ENCODE results near the gene CD63. TPM values are rescaled to one million over a fixed set of nuclear protein-coding genes. Genes with fewer than 3 reads are reported as not detected.

Gene CD63
- total RNA-seq, 2 experiments from 2014 or later = 177 to 185 TPM

GRCh38 chr12:55717011-55718007 is 11.5 kb downstream of the CD63 start:
- Mint-ChIP-seq H3K27me3 (peaks cover 3% of the 10 kb centered on the region), H3K4me3 (peak overlapping the region; percentile 94), H3K4me1 (peaks cover 57% of the 10 kb centered on the region), H3K9me3 (no peaks in the 10 kb centered on the region), H3K36me3 (ENCODE audit: low read depth) (peaks cover 27% of the 10 kb centered on the region), H3K27ac (peak overlapping the region; percentile 93)
- ChIA-PET POLR2A (interaction anchor here (0.7 to 9.2 kb wide), 11 partner anchors 8 to 1219 kb away, joined by 3 to 84 read pairs (median 7); partner anchors contain the start of genes CD63, NCKAP1L, ORMDL2 and RAB5B), CTCF (interaction anchor here (1.1 to 3.7 kb wide), 6 partner anchors 7 to 209 kb away, joined by 5 to 33 read pairs (median 7); no protein-coding TSS in a partner anchor)
- no peak for DNase-seq

- peaks cover 57% of the 10 kb centered on the region for H3K4me1 Mint-ChIP-seq
- POLR2A ChIA-PET = interaction anchor here (0.8 to 9.2 kb wide), 14 partner anchors 8 to 1362 kb away, joined by 3 to 84 read pairs (median 6); partner anchors contain the start of genes CD63, NCKAP1L, NEMP1 and ORMDL2
- CTCF ChIA-PET = interaction anchor here (1.2 to 3.7 kb wide), 7 partner anchors 8 to 279 kb away, joined by 3 to 33 read pairs (median 5); no protein-coding TSS in a partner anchor
Observed at GRCh38 chr12:55716582-55716957, 12.2 kb downstream of the CD63 start.

GRCh38 chr12:55715833-55716581 is 12.8 kb downstream of the CD63 start, which contains the start of gene BLOC1S1:
Gene BLOC1S1, plus strand, starts transcription at chr12:55716046. Its CDS starts 6 bp downstream, at chr12:55716052.
- Mint-ChIP-seq H3K27ac (peak within 1 kb of the TSS; percentile 93), H3K27me3 (peaks cover 10% of the 10 kb centered on the region), H3K4me3 (peak within 1 kb of the TSS; percentile 94), H3K4me1 (peaks cover 54% of the 10 kb centered on the region), H3K36me3 (ENCODE audit: low read depth) (peaks cover 27% of the 10 kb centered on the region), H3K9me3 (no peaks in the 10 kb centered on the region)
- ChIA-PET CTCF (interaction anchor here (0.6 to 3.7 kb wide), 10 partner anchors 9 to 1711 kb away, joined by 3 to 33 read pairs (median 4); partner anchors contain the start of gene RAB5B), POLR2A (interaction anchor here (0.8 to 9.2 kb wide), 15 partner anchors 9 to 1363 kb away, joined by 3 to 84 read pairs (median 5); partner anchors contain the start of genes CD63, NCKAP1L, NEMP1 and ORMDL2)
- peak; percentile 95 for DNase-seq

More at GRCh38 chr12:55716582-55716957, 12.2 kb downstream of the CD63 start:
- Mint-ChIP-seq H3K27ac (peak overlapping the region; percentile 93), H3K27me3 (peaks cover 10% of the 10 kb centered on the region), H3K4me3 (peak overlapping the region; percentile 94), H3K36me3 (ENCODE audit: low read depth) (peaks cover 27% of the 10 kb centered on the region), H3K9me3 (no peaks in the 10 kb centered on the region)
- no peak for DNase-seq

GRCh38 chr12:55715169-55715764 is 13.5 kb downstream of the CD63 start:
- no peak for DNase-seq
- ChIA-PET CTCF (interaction anchor here (0.6 to 3.7 kb wide), 9 partner anchors 9 to 1712 kb away, joined by 3 to 33 read pairs (median 4); partner anchors contain the start of gene RAB5B), POLR2A (interaction anchor here (1.0 to 9.2 kb wide), 11 partner anchors 8 to 1217 kb away, joined by 3 to 84 read pairs (median 5); partner anchors contain the start of genes CD63, NCKAP1L, ORMDL2 and PA2G4)
- H3K4me3 Mint-ChIP-seq = peak overlapping the region; percentile 94
- peaks cover 47% of the 10 kb centered on the region for H3K4me1 Mint-ChIP-seq
- peaks cover 15% of the 10 kb centered on the region for H3K27me3 Mint-ChIP-seq
- H3K9me3 Mint-ChIP-seq = no peaks in the 10 kb centered on the region
- peak overlapping the region; percentile 93 for H3K27ac Mint-ChIP-seq
- H3K36me3 Mint-ChIP-seq (ENCODE audit: low read depth) = peaks cover 27% of the 10 kb centered on the region

- CTCF ChIA-PET = no interaction called here
- no peaks in the 10 kb centered on the region for H3K9me3 Mint-ChIP-seq
- POLR2A ChIA-PET = interaction anchor here (9.2 kb wide), 1 partner anchor 16 kb away, joined by 84 read pairs; the partner anchor contains the start of gene CD63
- peaks cover 20% of the 10 kb centered on the region for H3K36me3 Mint-ChIP-seq (ENCODE audit: low read depth)
- no peak for DNase-seq
- H3K27me3 Mint-ChIP-seq = peaks cover 29% of the 10 kb centered on the region
- peaks cover 38% of the 10 kb centered on the region for H3K4me1 Mint-ChIP-seq
- no peak overlapping the region for H3K27ac Mint-ChIP-seq
- H3K4me3 Mint-ChIP-seq = no peak overlapping the region
Observed at GRCh38 chr12:55713721-55714120, 15.1 kb downstream of the CD63 start.

GRCh38 chr12:55712700-55713415 is 16.0 kb downstream of the CD63 start:
- H3K36me3 Mint-ChIP-seq (ENCODE audit: low read depth) = peaks cover 11% of the 10 kb centered on the region
- no peak overlapping the region for H3K27ac Mint-ChIP-seq
- H3K4me3 Mint-ChIP-seq = no peak overlapping the region
- no peak for DNase-seq
- peaks cover 35% of the 10 kb centered on the region for H3K27me3 Mint-ChIP-seq
- no peaks in the 10 kb centered on the region for H3K9me3 Mint-ChIP-seq
- peaks cover 38% of the 10 kb centered on the region for H3K4me1 Mint-ChIP-seq
- ChIA-PET CTCF (no interaction called here), POLR2A (interaction anchor here (9.2 kb wide), 1 partner anchor 17 kb away, joined by 84 read pairs; the partner anchor contains the start of gene CD63)

- DNase-seq = no peak
- ChIA-PET CTCF (interaction anchor here (0.6 to 1.0 kb wide), 3 partner anchors 56 to 978 kb away, joined by 3 to 4 read pairs (median 3); no protein-coding TSS in a partner anchor), POLR2A (interaction anchor here (1.0 kb wide), 1 partner anchor 18 kb away, joined by 3 read pairs; no protein-coding TSS in a partner anchor)
- H3K36me3 Mint-ChIP-seq (ENCODE audit: low read depth) = peaks cover 6% of the 10 kb centered on the region
- H3K4me3 Mint-ChIP-seq = no peak overlapping the region
- peaks cover 41% of the 10 kb centered on the region for H3K27me3 Mint-ChIP-seq
- peaks cover 33% of the 10 kb centered on the region for H3K4me1 Mint-ChIP-seq
- H3K27ac Mint-ChIP-seq = no peak overlapping the region
- H3K9me3 Mint-ChIP-seq = no peaks in the 10 kb centered on the region
Observed at GRCh38 chr12:55711786-55712553, 16.8 kb downstream of the CD63 start.

- no peak for DNase-seq
- H3K4me1 Mint-ChIP-seq = peaks cover 19% of the 10 kb centered on the region
- POLR2A ChIA-PET = no interaction called here
- no peaks in the 10 kb centered on the region for H3K36me3 Mint-ChIP-seq (ENCODE audit: low read depth)
- peaks cover 48% of the 10 kb centered on the region for H3K27me3 Mint-ChIP-seq
- CTCF ChIA-PET = no interaction called here
- peak overlapping the region; percentile 75 for H3K4me3 Mint-ChIP-seq
- H3K27ac Mint-ChIP-seq = no peak overlapping the region
- no peaks in the 10 kb centered on the region for H3K9me3 Mint-ChIP-seq
Observed at GRCh38 chr12:55708695-55709233, 20.0 kb downstream of the CD63 start.

- Mint-ChIP-seq H3K27me3 (peaks cover 48% of the 10 kb centered on the region), H3K27ac (no peak within 1 kb of the TSS), H3K4me1 (peaks cover 19% of the 10 kb centered on the region), H3K9me3 (no peaks in the 10 kb centered on the region), H3K4me3 (peak within 1 kb of the TSS; percentile 75), H3K36me3 (ENCODE audit: low read depth) (no peaks in the 10 kb centered on the region)
- ChIA-PET POLR2A (no interaction called here), CTCF (no interaction called here)
- peak; percentile 61 for DNase-seq
Observed at GRCh38 chr12:55707841-55708694, 20.7 kb downstream of the CD63 start, which contains the start of gene ITGA7. Gene ITGA7, minus strand, starts transcription at chr12:55707904. Its CDS starts 222 bp downstream, at chr12:55707682.

- POLR2A ChIA-PET = interaction anchor here (1.4 kb wide), 1 partner anchor 8 kb away, joined by 6 read pairs; the partner anchor contains the start of gene BLOC1S1
Observed at GRCh38 chr12:55707219-55707671, 21.6 kb downstream of the CD63 start.

More at GRCh38 chr12:55707219-55707671, 21.6 kb downstream of the CD63 start:
- no peaks in the 10 kb centered on the region for H3K36me3 Mint-ChIP-seq (ENCODE audit: low read depth)
- no peaks in the 10 kb centered on the region for H3K9me3 Mint-ChIP-seq
- no peak overlapping the region for H3K27ac Mint-ChIP-seq
- DNase-seq = no peak
- peaks cover 19% of the 10 kb centered on the region for H3K4me1 Mint-ChIP-seq
- peaks cover 45% of the 10 kb centered on the region for H3K27me3 Mint-ChIP-seq
- H3K4me3 Mint-ChIP-seq = peak overlapping the region; percentile 60
- CTCF ChIA-PET = no interaction called here

Measured in activated CD4-positive, alpha-beta memory T cell treated with anti-CD3 and anti-CD28 coated beads, Interleukin-2, amount 10 ng/mL, durations not matched to agents 7 days and 5 days (primary cell).